GM12892 (cell line): ENCODE measurements around the gene TLE7.

ENCODE experiments used
- POLR2A ChIP-seq: IDR thresholded peaks from 2 replicates; pipeline ENCODE4 v1.6.1; 2011; ENCODE audit warnings: low read depth, low read length, control low read depth
- TAF1 ChIP-seq: IDR thresholded peaks from 2 replicates; pipeline ENCODE4 v1.6.1; 2011; ENCODE audit warnings: low read depth, mild to moderate bottlenecking, control low read depth, low read length, borderline replicate concordance

GRCh38 chr16:71472931-71473330 is 31.1 kb upstream of the TLE7 start:
- TF ChIP-seq POLR2A (no peak), TAF1 (no peak)
